Measurements from ENCODE around the gene KCND2.

- TF ChIP-seq CTCF (IDR thresholded peaks at IDR 0.05), result no peak
- TF ChIP-seq POLR2A (IDR thresholded peaks at IDR 0.05), result no peak
Observed at GRCh38 chr7:120473352-120473751, 200.4 kb downstream of the KCND2 start.
